PFSK-1 (cell line): ENCODE measurements around the gene USP36.

Source experiments
- FOXP2 ChIP-seq: optimal IDR thresholded peaks from 2 replicates; pipeline ENCODE3; 2011; ENCODE audit warnings: borderline replicate concordance, control low read depth, inconsistent platforms; ENCODE audit not compliant: insufficient read depth; ENCODE audit errors: extremely low read length, extremely low read depth
- POLR2AphosphoS5 ChIP-seq: IDR thresholded peaks from 2 replicates; pipeline ENCODE4 v1.6.1; 2012; ENCODE audit warnings: low read depth, mild to moderate bottlenecking, control low read depth, low read length, moderate library complexity
- SIN3A ChIP-seq: IDR thresholded peaks from 2 replicates; pipeline ENCODE4 v1.6.1; 2012; ENCODE audit warnings: mild to moderate bottlenecking, low read length, moderate library complexity, borderline replicate concordance; ENCODE audit not compliant: insufficient read depth
- TAF1 ChIP-seq: IDR thresholded peaks from 2 replicates; pipeline ENCODE4 v1.6.1; 2012; ENCODE audit warnings: low read length, control low read depth, borderline replicate concordance; ENCODE audit not compliant: insufficient read depth
- TF ChIP-seq, protein P1 (sequence below), 2 experiments: IDR thresholded peaks; 2 replicates each; pipeline versions ENCODE4 v1.6.1 to v1.8.0; 2011 to 2012; ENCODE audit warnings: low read depth in 2 of 2, low read length in 2 of 2, control low read depth in 1 of 2, inconsistent platforms in 1 of 2, mild to moderate bottlenecking in 1 of 2, moderate library complexity in 1 of 2; ENCODE audit not compliant: insufficient read depth in 1 of 2

DNA sequence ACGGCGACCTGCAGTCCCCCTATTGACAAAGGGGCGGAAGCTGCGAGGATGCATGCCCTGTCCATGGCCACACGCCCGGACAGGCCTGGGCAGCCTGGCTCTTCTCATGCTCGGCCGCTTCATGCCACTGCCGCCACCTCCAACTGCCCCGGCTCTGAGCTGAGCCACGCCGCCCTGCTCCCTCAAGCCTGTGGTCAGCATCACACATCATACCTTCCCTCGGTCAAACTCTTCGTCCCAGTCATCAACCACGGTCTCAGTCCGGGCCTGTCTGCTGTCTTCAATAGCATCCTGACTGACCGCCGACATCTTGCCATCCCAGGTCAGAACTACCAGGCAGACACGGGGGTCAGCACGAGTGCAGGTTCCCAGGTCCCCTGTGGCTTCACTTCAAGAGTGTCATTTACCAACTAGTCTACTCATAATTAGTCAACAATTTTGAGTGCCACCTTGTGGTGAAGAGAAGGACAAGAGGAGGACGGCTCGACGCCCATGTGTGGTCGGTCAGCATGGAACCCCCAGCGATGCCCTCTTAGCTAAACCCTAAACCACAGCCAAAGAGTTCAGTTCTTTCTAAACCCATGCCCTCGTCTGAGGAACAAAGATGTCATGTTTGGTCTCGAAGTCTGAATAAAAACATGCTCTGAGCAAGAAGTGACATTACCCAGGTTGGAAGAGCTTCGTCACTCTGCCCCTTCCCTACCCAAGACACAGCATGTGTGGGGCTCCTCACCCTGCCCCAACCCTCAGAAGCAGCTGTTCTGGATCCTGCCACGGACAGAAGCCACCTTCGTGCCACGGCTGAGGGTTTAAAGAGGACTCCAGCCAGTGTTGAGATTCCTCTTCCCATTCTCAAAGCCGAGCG lies 41.7 kb downstream of the USP36 start:
- TF ChIP-seq TAF1: no peak
- TF ChIP-seq, protein P1, sequence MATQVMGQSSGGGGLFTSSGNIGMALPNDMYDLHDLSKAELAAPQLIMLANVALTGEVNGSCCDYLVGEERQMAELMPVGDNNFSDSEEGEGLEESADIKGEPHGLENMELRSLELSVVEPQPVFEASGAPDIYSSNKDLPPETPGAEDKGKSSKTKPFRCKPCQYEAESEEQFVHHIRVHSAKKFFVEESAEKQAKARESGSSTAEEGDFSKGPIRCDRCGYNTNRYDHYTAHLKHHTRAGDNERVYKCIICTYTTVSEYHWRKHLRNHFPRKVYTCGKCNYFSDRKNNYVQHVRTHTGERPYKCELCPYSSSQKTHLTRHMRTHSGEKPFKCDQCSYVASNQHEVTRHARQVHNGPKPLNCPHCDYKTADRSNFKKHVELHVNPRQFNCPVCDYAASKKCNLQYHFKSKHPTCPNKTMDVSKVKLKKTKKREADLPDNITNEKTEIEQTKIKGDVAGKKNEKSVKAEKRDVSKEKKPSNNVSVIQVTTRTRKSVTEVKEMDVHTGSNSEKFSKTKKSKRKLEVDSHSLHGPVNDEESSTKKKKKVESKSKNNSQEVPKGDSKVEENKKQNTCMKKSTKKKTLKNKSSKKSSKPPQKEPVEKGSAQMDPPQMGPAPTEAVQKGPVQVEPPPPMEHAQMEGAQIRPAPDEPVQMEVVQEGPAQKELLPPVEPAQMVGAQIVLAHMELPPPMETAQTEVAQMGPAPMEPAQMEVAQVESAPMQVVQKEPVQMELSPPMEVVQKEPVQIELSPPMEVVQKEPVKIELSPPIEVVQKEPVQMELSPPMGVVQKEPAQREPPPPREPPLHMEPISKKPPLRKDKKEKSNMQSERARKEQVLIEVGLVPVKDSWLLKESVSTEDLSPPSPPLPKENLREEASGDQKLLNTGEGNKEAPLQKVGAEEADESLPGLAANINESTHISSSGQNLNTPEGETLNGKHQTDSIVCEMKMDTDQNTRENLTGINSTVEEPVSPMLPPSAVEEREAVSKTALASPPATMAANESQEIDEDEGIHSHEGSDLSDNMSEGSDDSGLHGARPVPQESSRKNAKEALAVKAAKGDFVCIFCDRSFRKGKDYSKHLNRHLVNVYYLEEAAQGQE (IDR thresholded peaks at IDR 0.05; ENCODE audit: insufficient read depth in 1 of 2, low read depth in 2 of 2, low read length in 2 of 2): no peak
- no peak for TF ChIP-seq POLR2AphosphoS5
- no peak for TF ChIP-seq SIN3A
- TF ChIP-seq FOXP2: no peak
